ENCODE measurements around the gene DAPP1. TPM values are rescaled to one million over a fixed set of nuclear protein-coding genes. Genes with fewer than 3 reads are reported as not detected.

DAPP1 gene
- total RNA-seq, 2 experiments from 2014 or later: 24.7 to 25.9 TPM

DNA sequence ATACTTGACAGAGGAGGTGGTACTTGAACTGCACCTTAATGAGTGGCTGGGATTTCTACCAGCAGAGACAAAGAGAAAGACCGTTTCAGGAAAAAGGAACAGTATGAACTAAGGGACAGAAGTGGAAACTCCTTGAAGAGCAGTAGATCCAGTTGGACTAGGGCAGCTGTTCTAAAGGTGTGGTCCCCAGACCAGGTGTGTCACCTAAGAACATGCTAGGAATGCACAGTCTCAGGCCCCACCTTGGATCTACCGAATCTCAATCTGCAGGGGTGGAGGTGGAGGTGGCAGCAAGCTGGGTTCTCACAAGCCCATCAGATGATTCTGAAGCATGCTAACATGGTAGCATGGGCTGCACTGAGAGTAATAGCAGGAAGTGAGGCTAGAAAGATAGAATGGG lies 22.3 kb downstream of the DAPP1 start:
- no peaks in the 10 kb centered on the region for H3K9me3 Mint-ChIP-seq (ENCODE audit: low read depth)
- no peak overlapping the region for H3K27ac Mint-ChIP-seq
- ChIA-PET CTCF (no interaction called here), POLR2A (no interaction called here)
- DNase-seq (no peak), ATAC-seq (no peak)
- peaks cover 51% of the 10 kb centered on the region for H3K36me3 Mint-ChIP-seq (ENCODE audit: low read depth)
- intact Hi-C loops (cut with DNase I, micrococcal nuclease): no loop called here
- no peaks in the 10 kb centered on the region for H3K27me3 Mint-ChIP-seq
- H3K4me1 Mint-ChIP-seq: peaks cover 19% of the 10 kb centered on the region
- no peak overlapping the region for H3K4me3 Mint-ChIP-seq

- no peak for DNase-seq
- ATAC-seq: peak; percentile 86
- Mint-ChIP-seq H3K27me3 (no peaks in the 10 kb centered on the region), H3K9me3 (ENCODE audit: low read depth) (no peaks in the 10 kb centered on the region), H3K4me1 (peaks cover 36% of the 10 kb centered on the region), H3K27ac (peak overlapping the region; percentile 80), H3K4me3 (no peak overlapping the region), H3K36me3 (ENCODE audit: low read depth) (peaks cover 50% of the 10 kb centered on the region)
- ChIA-PET CTCF (no interaction called here), POLR2A (no interaction called here)
- intact Hi-C loops (cut with DNase I, micrococcal nuclease): loop anchor here in 1 of 2 experiments (2.0 kb wide), 1 partner anchor 14 kb away; no protein-coding TSS in a partner anchor
These were observed 24.5 kb downstream of the DAPP1 start for GRCh38 chr4:99841129-99841528.

DNA sequence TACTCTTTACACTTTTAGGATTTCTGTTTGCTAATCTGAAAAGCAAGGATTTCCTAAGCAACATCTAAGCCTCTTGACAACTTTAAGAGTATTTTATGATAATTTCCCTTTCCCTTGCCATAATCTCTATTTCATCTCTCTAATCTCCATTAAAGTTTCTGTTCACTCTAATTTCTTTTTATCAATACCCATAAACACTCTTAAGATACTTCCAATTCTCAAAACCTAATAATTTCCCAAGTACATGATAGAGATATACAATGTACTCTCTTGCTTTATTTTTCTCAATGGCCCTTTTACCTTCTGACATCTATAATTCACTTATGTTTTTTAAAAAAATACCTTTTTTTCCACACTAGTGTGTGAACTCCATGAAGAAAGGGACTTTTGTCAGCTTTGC lies 26.8 kb downstream of the DAPP1 start:
- H3K9me3 Mint-ChIP-seq (ENCODE audit: low read depth): no peaks in the 10 kb centered on the region
- DNase-seq (no peak), ATAC-seq (no peak)
- intact Hi-C loops (cut with DNase I, micrococcal nuclease): no loop called here
- POLR2A ChIA-PET: no interaction called here
- H3K4me3 Mint-ChIP-seq: no peak overlapping the region
- peak overlapping the region; percentile 31 for H3K27ac Mint-ChIP-seq
- H3K27me3 Mint-ChIP-seq: no peaks in the 10 kb centered on the region
- CTCF ChIA-PET: no interaction called here
- peaks cover 45% of the 10 kb centered on the region for H3K36me3 Mint-ChIP-seq (ENCODE audit: low read depth)
- peaks cover 57% of the 10 kb centered on the region for H3K4me1 Mint-ChIP-seq

- Mint-ChIP-seq H3K9me3 (ENCODE audit: low read depth) (no peaks in the 10 kb centered on the region), H3K4me3 (no peak overlapping the region), H3K27ac (no peak overlapping the region), H3K36me3 (ENCODE audit: low read depth) (peaks cover 45% of the 10 kb centered on the region), H3K4me1 (peaks cover 64% of the 10 kb centered on the region), H3K27me3 (no peaks in the 10 kb centered on the region)
- ChIA-PET POLR2A (no interaction called here), CTCF (interaction anchor here (1.0 kb wide), 1 partner anchor 104 kb away, joined by 4 read pairs; no protein-coding TSS in a partner anchor)
- ATAC-seq (no peak), DNase-seq (no peak)
- intact Hi-C loops (cut with DNase I, micrococcal nuclease): no loop called here
These were observed 27.4 kb downstream of the DAPP1 start for GRCh38 chr4:99844048-99844447.

DNA sequence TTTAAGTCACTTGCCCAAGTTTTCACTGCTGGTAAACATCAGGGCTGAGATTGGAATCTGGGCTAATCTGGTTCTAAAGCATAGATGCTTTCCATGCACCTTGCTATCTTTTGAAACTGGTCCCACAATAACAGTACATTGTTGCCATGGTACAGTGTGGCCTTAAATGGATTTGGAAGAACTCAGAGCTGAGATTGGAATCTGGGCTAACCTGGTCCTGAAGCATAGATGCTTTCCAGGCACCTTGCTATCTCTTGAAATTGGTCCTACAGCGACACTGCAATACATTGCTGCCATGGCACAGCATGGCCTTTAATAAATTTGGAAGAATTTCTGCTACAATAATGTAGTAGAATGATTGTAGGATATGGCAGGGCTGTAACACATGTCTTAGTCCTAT lies 28.6 kb downstream of the DAPP1 start:
- ATAC-seq: no peak
- ChIA-PET POLR2A (no interaction called here), CTCF (interaction anchor here (1.0 to 1.3 kb wide), 2 partner anchors 11 to 102 kb away, joined by 3 read pairs; no protein-coding TSS in a partner anchor)
- intact Hi-C loops (cut with DNase I, micrococcal nuclease): loop anchor here (5.0 kb wide), 2 partner anchors 83 to 1243 kb away; no protein-coding TSS in a partner anchor
- H3K9me3 Mint-ChIP-seq (ENCODE audit: low read depth): no peaks in the 10 kb centered on the region
- no peaks in the 10 kb centered on the region for H3K27me3 Mint-ChIP-seq
- DNase-seq: no peak
- H3K27ac Mint-ChIP-seq: peak overlapping the region; percentile 88
- peaks cover 74% of the 10 kb centered on the region for H3K4me1 Mint-ChIP-seq
- peaks cover 50% of the 10 kb centered on the region for H3K36me3 Mint-ChIP-seq (ENCODE audit: low read depth)
- H3K4me3 Mint-ChIP-seq: no peak overlapping the region

DNA sequence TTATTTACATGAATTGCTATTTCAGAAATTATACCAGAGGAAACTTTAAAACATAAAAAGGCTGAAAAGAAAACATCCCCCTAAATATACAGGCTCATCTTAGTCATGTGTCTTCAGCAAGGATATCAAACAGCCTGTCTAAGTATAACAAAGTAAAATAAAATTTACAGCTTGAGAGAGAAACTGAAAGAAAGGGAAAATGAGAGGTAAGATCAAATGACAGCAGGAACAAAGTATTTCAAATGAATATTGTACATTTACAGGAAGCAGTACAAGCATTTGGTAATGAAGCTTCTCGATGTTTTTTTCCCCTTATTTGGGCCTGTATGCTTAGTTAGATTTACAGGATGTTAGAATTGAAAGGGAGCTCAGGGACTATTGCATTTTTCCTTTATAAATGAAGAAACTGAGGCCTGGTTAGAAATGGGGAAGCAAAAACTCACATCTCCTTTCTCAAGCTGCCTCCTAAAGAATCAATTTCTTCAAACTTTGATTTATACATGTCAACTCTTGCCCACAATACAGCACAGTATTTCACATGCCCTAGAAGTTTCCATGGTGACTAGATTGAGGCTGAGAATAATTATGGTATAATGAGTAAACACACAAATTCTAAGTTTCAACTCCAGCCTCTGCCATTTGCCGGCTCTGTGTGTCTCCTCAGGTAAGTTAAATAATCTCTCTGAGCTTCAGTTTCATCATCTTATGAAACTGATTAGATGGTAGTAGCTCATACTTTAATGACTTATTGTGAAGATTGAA lies 29.3 kb downstream of the DAPP1 start:
- peaks cover 49% of the 10 kb centered on the region for H3K36me3 Mint-ChIP-seq (ENCODE audit: low read depth)
- H3K4me3 Mint-ChIP-seq: peak overlapping the region; percentile 24
- ChIA-PET POLR2A (interaction anchor here (0.6 kb wide), 1 partner anchor 153 kb away, joined by 3 read pairs; no protein-coding TSS in a partner anchor), CTCF (interaction anchor here (1.0 to 2.5 kb wide), 5 partner anchors 11 to 101 kb away, joined by 3 to 9 read pairs (median 3); no protein-coding TSS in a partner anchor)
- peaks cover 73% of the 10 kb centered on the region for H3K4me1 Mint-ChIP-seq
- peak; percentile 35 for DNase-seq
- ATAC-seq: peak; percentile 8
- no peaks in the 10 kb centered on the region for H3K27me3 Mint-ChIP-seq
- H3K9me3 Mint-ChIP-seq (ENCODE audit: low read depth): no peaks in the 10 kb centered on the region
- intact Hi-C loops (cut with DNase I, micrococcal nuclease): loop anchor here (2.0 to 5.0 kb wide), 3 partner anchors 23 to 1244 kb away; no protein-coding TSS in a partner anchor
- H3K27ac Mint-ChIP-seq: peak overlapping the region; percentile 88

DNA sequence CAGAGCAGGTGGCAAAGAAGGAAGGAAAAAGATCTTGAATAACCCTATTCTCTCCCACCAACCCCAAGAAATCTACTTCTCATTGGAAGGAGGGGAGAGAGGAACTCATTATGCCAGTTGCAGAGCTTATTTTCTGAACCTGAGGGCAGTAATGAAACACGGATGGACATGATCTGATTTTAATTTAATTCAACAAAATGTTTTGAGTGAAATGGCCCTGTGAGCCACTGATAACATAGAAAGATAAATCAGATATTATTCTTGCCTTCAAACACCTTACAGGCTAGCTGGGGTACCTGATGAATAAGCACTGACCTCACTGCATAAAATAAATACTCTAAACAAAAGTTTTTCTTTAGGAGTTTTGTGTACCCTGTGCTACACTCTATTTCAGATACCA lies 30.3 kb downstream of the DAPP1 start:
- Mint-ChIP-seq H3K27ac (peak overlapping the region; percentile 90), H3K4me3 (peak overlapping the region; percentile 42), H3K4me1 (peaks cover 71% of the 10 kb centered on the region), H3K9me3 (ENCODE audit: low read depth) (no peaks in the 10 kb centered on the region), H3K36me3 (ENCODE audit: low read depth) (peaks cover 41% of the 10 kb centered on the region), H3K27me3 (no peaks in the 10 kb centered on the region)
- no peak for DNase-seq
- ATAC-seq: no peak
- ChIA-PET POLR2A (interaction anchor here (0.6 to 1.2 kb wide), 4 partner anchors 19 to 283 kb away, joined by 3 read pairs; partner anchors contain the start of genes LAMTOR3 and TRMT10A), CTCF (interaction anchor here (1.0 to 2.5 kb wide), 8 partner anchors 15 to 247 kb away, joined by 3 to 9 read pairs (median 4); no protein-coding TSS in a partner anchor)
- intact Hi-C loops (cut with DNase I, micrococcal nuclease): loop anchor here (1.0 to 5.0 kb wide), 4 partner anchors 9 to 1245 kb away; no protein-coding TSS in a partner anchor

DNA sequence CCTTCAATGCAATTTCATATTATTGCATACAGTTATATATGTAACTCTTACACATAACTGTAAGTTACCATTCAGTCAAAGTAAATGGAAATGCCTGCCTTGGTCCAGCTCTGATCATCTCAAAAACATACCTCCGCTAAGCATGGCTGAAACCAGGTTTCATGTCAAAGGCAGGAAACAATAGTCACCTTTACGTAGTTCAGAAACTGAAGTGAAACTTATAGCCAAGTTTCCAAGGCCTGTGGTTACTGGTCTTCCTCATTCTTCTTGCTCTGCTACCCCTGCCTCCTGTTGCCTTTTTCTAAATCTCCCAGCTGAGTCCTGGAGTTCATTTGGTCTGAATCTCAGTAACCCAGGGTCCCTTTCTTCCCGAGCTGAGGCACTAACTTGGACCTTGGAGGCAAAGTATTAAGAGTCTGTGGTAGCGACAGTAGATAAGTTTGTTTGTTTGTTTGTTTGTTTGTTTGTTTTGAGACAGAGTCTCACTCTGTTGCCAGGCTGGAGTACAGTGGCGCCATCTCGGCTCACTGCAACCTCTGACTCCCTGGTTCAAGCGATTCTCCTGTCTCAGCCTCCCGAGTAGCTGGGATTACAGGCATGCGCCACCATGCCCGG lies 30.8 kb downstream of the DAPP1 start:
- intact Hi-C loops (cut with DNase I, micrococcal nuclease): loop anchor here (1.0 to 5.0 kb wide), 4 partner anchors 9 to 1245 kb away; no protein-coding TSS in a partner anchor
- Mint-ChIP-seq H3K4me3 (peak overlapping the region; percentile 42), H3K9me3 (ENCODE audit: low read depth) (no peaks in the 10 kb centered on the region), H3K36me3 (ENCODE audit: low read depth) (peaks cover 35% of the 10 kb centered on the region), H3K4me1 (peaks cover 75% of the 10 kb centered on the region), H3K27me3 (no peaks in the 10 kb centered on the region), H3K27ac (peak overlapping the region; percentile 90)
- CTCF ChIA-PET: interaction anchor here (1.0 to 2.5 kb wide), 7 partner anchors 14 to 246 kb away, joined by 3 to 9 read pairs (median 5); no protein-coding TSS in a partner anchor
- ATAC-seq (peak; percentile 37), DNase-seq (peak; percentile 46)
- POLR2A ChIA-PET: interaction anchor here (0.6 to 1.2 kb wide), 5 partner anchors 19 to 284 kb away, joined by 3 to 12 read pairs (median 3); partner anchors contain the start of genes LAMTOR3 and TRMT10A

DNA sequence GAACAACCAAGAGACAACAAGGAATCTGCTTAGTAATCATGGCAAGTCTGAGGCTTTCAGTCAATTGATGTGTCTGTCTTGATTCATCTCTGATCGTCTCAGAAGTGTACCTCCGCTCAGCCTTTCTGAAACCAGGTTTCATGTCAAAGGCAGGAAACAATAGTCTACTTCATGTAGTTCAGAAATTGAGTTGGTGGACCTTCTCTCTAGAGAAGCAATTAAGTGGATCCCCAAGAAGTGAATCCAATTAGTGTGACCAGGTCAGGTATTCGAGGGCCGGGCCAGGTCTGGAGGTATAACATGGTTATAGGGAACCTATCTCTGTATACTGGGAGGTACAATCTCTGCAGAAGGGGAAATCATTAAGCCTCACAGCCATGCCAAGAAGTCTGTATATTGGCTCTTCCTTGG lies 32.0 kb downstream of the DAPP1 start:
- no peaks in the 10 kb centered on the region for H3K27me3 Mint-ChIP-seq
- H3K36me3 Mint-ChIP-seq (ENCODE audit: low read depth): peaks cover 34% of the 10 kb centered on the region
- H3K27ac Mint-ChIP-seq: peak overlapping the region; percentile 90
- peaks cover 86% of the 10 kb centered on the region for H3K4me1 Mint-ChIP-seq
- H3K9me3 Mint-ChIP-seq (ENCODE audit: low read depth): no peaks in the 10 kb centered on the region
- intact Hi-C loops (cut with DNase I, micrococcal nuclease): loop anchor here (1.0 to 5.0 kb wide), 5 partner anchors 8 to 1246 kb away; partner anchors contain the start of gene DAPP1 (in 1 of the 2)
- ATAC-seq (peak; percentile 56), DNase-seq (peak; percentile 62)
- ChIA-PET POLR2A (interaction anchor here (0.6 to 0.7 kb wide), 2 partner anchors 85 to 92 kb away, joined by 3 to 4 read pairs; no protein-coding TSS in a partner anchor), CTCF (interaction anchor here (0.6 to 2.0 kb wide), 3 partner anchors 24 to 108 kb away, joined by 3 to 7 read pairs (median 5); no protein-coding TSS in a partner anchor)
- H3K4me3 Mint-ChIP-seq: peak overlapping the region; percentile 42

GRCh38 chr4:99852199-99852749 lies 35.6 kb downstream of the DAPP1 start:
- ATAC-seq (peak; percentile 6), DNase-seq (peak; percentile 26)
- POLR2A ChIA-PET: interaction anchor here (0.6 to 1.1 kb wide), 3 partner anchors 9 to 1353 kb away, joined by 3 to 4 read pairs (median 3); partner anchors contain the start of gene LAMTOR3
- H3K9me3 Mint-ChIP-seq (ENCODE audit: low read depth): no peaks in the 10 kb centered on the region
- CTCF ChIA-PET: interaction anchor here (1.1 to 3.3 kb wide), 3 partner anchors 11 to 44 kb away, joined by 3 to 14 read pairs (median 3); no protein-coding TSS in a partner anchor
- H3K27me3 Mint-ChIP-seq: no peaks in the 10 kb centered on the region
- peak overlapping the region; percentile 58 for H3K4me3 Mint-ChIP-seq
- peaks cover 49% of the 10 kb centered on the region for H3K36me3 Mint-ChIP-seq (ENCODE audit: low read depth)
- peak overlapping the region; percentile 96 for H3K27ac Mint-ChIP-seq
- peaks cover 89% of the 10 kb centered on the region for H3K4me1 Mint-ChIP-seq
- intact Hi-C loops (cut with DNase I, micrococcal nuclease): loop anchor here (1.0 to 5.0 kb wide), 6 partner anchors 16 to 345 kb away; no protein-coding TSS in a partner anchor

Data from activated CD4-positive, alpha-beta T cell treated with anti-CD3 and anti-CD28 coated beads for 36 hours (primary cell).